GM23338 (cell line): ENCODE data around the gene SERPINB12.

ENCODE experiments used
- CTCF ChIP-seq, 2 experiments: fragments of 200-600 bp in 1 of 2; sonication (generic) in 1 of 2; conservative IDR thresholded peaks; 2 replicates each; pipeline versions ENCODE4 v1.5.1 to v1.6.1; 2016 to 2017; ENCODE audit warnings: antibody characterized with exemption in 2 of 2, low read depth in 2 of 2, mild to moderate bottlenecking in 2 of 2, moderate library complexity in 1 of 2
- EZH2 ChIP-seq: fragments of 200-600 bp; sonication (generic); IDR thresholded peaks from one replicate; pipeline ENCODE4 v1.8.0; 2017; ENCODE audit warnings: antibody characterized with exemption, mild to moderate bottlenecking, low read depth; ENCODE audit not compliant: unreplicated experiment
- EZH2phosphoT487 ChIP-seq: fragments of 200-600 bp; sonication (generic); IDR thresholded peaks from one replicate; pipeline ENCODE4 v1.8.1; 2018; ENCODE audit warnings: antibody characterized with exemption; ENCODE audit not compliant: unreplicated experiment
- POLR2AphosphoS5 ChIP-seq: IDR thresholded peaks from 2 replicates; pipeline ENCODE4 v1.6.1; 2016; ENCODE audit warnings: antibody characterized with exemption, low read depth
- ZNF114 ChIP-seq: fragments of 250-450 bp; sonication (Bioruptor Pico); IDR thresholded peaks from 2 replicates; pipeline ENCODE4 v1.5.0; 2020; ENCODE audit warnings: mild to moderate bottlenecking, moderate library complexity

- no peak for TF ChIP-seq POLR2AphosphoS5
- TF ChIP-seq CTCF (conservative IDR thresholded peaks at IDR 0.05; ENCODE audit: low read depth in 2 of 2), result no peak
- TF ChIP-seq EZH2phosphoT487, result no peak
- TF ChIP-seq EZH2, result no peak
- TF ChIP-seq ZNF114 (CRISPR knock-in tag), result no peak
Measured at GRCh38 chr18:63552581-63552980, 10.4 kb downstream of the SERPINB12 start.
